HG03378 (cell line): Measurements from ENCODE around the gene TCIRG1.
A peak's percentile ranks its signal among the peaks of the same experiment; 100 is the strongest.

Experiments used
- ATAC-seq: cut with Tn5 transposase; IDR thresholded peaks from one replicate; pipeline ENCODE4 v1.9.1; 2021; ENCODE audit warnings: mild to moderate bottlenecking, moderate library complexity; ENCODE audit not compliant: unreplicated experiment

Gene TCIRG1

DNA sequence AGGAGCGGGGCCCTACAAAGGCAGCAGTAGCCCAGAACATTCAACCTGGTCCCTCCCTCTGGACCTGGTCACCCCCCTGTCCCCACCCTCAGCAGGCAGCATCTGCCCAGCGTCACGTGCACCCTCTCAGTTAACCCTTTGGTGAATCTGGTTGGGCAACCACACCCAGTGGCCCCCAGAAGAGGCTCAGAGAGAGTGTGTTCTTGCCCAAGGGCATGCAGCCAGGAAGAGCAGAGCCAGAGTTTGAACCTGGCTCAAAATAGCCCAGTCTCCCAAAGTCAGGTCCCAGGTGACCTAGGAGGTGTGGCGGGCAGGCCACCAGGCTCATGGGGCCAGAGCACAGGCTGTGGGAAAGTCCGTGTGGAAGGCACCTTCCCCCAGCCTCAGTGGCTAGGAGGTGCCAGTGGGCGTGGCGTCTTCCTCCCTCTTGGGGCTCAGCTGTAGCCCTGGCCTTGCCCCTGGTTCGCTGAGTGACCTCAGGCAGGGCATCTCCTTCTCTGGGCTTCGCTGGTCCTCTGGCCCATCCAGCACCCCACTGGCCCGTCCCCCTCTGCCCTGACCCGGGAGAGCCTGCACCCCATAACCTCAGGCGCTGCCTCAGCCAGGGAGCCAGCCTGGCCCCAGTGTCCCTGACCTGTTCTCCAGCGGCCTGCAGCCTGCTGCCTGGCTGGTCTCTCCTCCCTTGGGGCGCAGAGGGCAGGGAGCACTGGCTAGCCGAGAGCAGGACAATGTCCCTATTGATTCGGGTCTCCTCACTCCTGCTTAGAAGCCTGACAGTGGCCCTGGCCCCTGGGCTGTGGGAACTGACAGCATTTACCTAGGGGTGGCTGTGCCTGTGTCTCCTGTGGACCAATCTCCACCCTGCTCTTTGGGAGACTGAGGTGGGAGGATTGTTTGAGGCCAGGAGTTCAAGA is 21.7 kb upstream of the TCIRG1 start:
- ATAC-seq: no peak

DNA sequence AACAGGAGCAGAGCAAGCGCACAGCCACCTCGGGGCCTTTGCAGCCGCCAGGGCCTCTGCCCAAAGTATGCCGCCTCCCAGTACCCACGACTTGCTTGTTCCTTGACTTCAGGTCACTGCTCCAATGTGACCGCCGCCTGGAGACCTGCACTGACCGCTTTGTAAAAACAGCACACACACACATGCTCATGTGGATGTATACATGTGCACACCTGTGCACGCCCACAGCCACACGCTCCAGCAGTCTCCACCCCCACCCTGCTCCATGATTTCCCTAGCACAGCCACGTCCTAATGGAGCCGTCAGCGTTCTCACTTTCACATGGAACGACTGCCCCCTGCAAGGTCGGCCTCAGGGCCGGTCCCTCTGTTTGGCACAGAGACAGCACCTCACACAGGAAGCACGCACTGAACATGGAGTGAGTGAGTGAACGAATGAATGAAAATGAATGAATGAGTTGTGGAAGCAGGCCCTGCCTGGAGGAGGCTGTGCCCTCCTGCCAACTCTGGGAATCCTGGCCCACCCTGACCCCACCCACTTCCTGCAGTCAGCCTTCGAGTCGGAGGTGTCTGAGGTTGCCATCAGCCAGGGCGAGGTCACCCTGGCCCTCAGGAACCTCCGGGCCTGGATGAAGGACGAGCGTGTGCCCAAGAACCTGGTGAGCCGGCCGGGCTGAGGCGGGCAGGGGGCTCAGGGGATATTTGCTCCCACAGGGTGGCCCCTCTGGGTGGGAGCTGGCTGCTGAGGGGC is 20.7 kb upstream of the TCIRG1 start:
- ATAC-seq: no peak

- no peak for ATAC-seq
Observed at GRCh38 chr11:68018730-68019190, 20.1 kb upstream of the TCIRG1 start.

DNA sequence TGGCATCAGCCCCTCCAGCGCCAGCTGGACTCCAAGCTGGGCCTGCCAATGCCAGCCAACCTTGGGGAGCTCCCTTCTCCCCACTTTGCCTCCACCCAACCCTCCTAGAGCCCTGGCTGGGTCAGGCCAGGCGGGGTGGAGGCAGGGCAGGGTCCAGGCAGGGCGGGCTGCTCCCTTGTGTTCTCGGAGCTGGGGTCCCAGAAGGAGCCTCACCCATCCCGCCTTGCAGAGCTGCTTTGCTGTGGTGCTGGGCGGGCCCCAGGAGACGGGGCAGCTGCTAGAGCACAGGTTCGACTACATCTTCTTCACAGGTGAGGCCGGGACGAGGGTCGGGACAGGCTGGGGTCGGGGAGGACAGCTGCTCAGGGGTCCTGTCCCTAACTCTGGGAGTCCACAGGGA is 19.3 kb upstream of the TCIRG1 start:
- ATAC-seq: no peak

DNA sequence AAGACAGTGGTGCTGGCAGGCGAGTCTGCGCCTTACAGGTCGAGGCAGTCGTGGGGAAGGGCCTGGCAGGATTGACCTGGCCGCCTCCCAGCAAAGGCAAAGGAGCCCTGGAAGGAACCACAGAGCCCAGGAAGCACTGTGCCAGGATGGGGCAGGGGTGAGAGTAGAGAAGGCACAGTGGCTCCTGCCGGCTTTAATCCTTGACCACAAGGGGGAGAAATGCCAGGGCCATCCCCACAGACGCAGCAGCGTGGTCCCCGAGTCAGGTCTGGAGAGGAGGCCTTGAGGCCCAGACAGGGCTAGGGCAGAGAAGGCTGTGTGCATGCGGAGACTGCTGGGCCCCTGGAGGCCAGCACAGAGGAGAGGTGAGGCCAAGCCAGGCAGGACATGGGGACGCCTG is 18.2 kb upstream of the TCIRG1 start:
- no peak for ATAC-seq

GRCh38 chr11:68021167-68021787 is 17.5 kb upstream of the TCIRG1 start:
- no peak for ATAC-seq

- no peak for ATAC-seq
Observed at GRCh38 chr11:68022531-68022930, 16.3 kb upstream of the TCIRG1 start.

- ATAC-seq: no peak
Observed at GRCh38 chr11:68024508-68024907, 14.3 kb upstream of the TCIRG1 start.

- ATAC-seq: no peak
Observed at GRCh38 chr11:68025047-68025446, 13.8 kb upstream of the TCIRG1 start.

DNA sequence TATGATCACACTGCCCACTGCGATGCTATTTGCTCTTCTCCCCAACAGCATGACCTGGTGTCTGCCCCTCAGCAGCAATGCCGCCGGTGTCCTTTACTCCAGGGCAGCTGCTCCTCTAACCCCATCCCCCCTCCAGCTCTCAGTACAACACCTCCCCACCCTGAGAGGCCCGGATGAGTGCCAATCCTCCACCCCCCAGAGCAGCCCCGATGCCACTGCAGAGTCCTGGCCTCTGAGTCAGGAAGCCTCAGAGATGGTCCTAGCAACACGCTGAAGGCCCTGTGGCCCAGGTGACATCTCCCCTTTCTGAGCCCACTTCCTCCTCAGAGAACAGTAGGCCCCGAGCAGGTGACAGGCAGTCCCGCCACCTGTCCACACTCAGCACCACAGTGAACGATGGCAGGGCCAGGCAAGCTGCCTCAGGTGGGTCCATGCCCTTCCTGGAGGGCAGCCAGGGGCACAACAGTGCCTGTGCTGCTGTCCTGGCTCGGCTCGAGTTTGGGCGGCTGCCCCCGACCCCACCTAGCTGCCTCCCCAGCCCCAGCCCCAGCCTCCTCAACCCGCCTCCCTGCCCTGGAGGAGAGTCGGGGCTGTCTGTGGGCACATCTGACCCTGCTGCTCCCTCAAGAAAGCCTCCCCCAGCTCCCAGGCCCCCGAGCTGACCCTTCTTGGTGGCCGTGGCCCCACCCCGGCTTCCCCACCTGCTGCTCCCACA is 12.3 kb upstream of the TCIRG1 start:
- no peak for ATAC-seq

GRCh38 chr11:68027667-68028066 is 11.2 kb upstream of the TCIRG1 start:
- no peak for ATAC-seq

DNA sequence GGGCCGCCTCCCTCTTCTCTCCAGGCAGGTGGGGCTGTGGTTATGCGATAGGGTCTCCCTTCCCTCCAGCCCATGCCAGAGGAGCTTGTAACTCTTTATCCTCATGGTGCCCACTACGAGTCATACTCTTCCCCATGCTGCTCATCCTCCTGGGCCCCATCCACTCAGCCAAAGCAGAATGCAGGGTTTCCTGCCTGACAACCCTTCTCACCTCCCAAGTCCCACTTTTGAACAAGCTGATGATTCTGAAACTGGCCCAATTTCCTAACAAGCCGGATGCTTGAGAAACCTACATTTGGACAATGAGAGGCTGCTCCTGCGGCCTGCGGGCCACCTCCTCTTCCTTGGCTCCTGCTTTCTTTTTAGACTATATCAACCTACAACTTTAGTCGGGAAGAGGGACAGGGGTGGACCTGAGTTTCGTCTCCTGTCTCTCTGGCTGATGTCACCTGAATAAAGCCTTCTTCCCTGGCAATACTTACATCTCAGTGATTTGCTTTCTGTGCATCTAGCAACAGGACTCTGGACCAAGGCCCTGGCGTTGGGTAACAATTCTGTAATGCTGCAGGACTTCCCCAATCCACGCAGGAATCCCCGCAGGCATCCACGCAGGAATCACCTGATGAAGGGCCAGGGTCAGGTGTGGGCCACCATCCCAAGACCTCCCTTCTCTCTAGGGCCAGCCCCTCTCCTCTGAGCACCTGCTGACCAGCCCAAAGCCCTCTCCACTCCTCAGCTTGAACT is 9.9 kb upstream of the TCIRG1 start:
- ATAC-seq: no peak

DNA sequence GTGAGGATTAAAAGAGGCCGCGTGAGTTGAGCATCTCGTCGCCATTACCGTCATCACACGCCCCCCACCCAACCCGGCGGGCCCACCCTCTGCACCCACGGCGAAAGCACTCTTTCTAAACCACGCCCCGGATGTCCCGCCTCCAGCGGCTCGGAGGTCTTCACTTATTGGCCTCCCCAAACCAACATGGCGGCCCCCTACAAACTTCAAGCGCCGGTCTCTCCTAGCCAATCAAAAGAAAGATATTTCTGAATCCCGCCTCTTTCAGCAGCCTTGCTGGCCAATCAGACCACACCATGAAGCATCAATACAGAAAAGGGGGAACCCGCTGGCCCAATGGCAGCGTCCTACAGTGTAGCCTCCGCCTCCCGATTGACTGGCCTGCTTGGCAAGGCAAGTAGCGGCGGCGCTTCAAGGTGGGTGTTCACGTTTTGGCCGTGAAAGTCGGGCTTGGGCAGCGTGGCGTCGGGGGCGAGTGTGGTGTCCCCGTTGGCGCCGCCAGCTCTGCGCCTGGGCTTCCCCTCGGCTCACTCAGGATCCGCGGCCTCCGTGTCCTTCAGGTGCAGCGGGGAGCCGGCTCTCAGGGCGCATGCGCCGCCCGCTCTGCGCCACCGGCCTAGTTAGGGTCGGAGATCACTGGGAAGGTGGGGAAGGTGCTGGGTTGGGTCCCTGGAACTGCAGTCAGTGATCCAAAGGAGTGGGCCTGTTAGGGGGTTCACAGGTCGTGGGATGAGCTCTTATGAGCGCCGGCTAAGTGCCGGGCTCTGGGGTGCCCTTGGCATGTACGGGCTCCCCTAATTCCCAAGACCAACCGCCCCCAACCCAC is 8.3 kb upstream of the TCIRG1 start, which contains the start of gene NDUFS8:
NDUFS8 (plus strand) TSS at position 364 of the 826 bp plus-strand sequence. CDS start 1,471 bp downstream, outside the sequence.
- ATAC-seq: peak; percentile 91

- ATAC-seq: no peak
Observed at GRCh38 chr11:68031144-68031464, 7.7 kb upstream of the TCIRG1 start.

- ATAC-seq: no peak
Observed at GRCh38 chr11:68032003-68032402, 6.8 kb upstream of the TCIRG1 start.

DNA sequence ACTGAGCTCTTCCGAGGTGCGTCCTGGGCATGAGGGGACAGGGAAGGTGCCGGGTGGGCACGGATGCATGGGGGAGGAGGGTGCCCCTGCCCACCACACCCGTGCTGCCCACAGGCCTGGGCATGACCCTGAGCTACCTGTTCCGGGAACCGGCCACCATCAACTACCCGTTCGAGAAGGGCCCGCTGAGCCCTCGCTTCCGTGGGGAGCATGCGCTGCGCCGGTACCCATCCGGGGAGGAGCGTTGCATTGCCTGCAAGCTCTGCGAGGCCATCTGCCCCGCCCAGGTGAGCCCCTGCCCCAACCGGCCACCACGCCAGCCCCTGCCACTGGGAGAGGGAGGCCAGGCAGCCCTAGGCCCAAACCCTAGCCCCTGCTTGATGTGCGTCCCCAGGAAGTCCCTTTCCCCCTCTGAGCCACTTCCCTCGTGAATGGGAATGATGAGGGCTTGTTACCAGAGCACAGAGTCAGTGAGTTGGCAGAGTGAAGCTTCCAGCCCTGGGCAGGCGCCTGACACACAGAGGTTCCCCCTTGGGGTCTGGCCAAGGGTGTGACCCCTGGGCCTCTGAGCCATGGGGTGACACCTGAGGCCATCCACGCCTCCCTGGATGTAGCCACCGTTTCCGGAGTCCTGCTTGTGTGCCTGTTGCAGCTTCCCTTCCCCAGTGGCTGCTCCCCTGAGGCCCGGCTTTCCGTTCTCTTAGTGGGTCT is 5.7 kb upstream of the TCIRG1 start:
- ATAC-seq: no peak

DNA sequence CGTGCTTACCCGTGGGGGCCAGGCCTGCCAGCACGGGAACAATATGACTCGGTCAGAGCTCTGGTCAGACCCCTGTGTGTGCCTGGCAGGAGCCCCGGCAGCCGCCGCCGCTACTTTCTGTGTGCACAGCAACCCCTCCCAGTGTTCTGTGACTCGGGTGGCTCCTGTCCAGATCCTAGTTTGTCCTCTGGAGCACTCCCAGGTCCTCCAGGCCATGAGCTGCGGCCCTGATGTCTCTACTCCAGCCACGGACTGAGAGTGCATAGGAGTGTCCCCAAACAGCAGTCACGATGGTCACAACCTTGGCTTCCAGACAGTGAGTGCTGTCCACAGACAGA is 5.1 kb upstream of the TCIRG1 start:
- no peak for ATAC-seq

- no peak for ATAC-seq
Observed at GRCh38 chr11:68035266-68035876, 3.5 kb upstream of the TCIRG1 start.
